Measurements from ENCODE around the gene KRT3. TPM values are rescaled to one million over a fixed set of nuclear protein-coding genes. Genes with fewer than 3 reads are reported as not detected.

KRT3 gene
- total and polyA plus RNA-seq, 9 of the 15 experiments (the other 6 are each of a cell fraction or from before 2014, with no cell fraction given): not detected

GRCh38 chr12:52789637-52790426 lies 6.1 kb downstream of the KRT3 start (continued):
- TF ChIP-seq ZBTB49 (CRISPR knock-in tag; IDR thresholded peaks at IDR 0.05; ENCODE audit: borderline replicate concordance) (no peak), FOXJ2 (tag; IDR thresholded peaks at IDR 0.05) (no peak), MTA1 (IDR thresholded peaks at IDR 0.05; ENCODE audit: borderline replicate concordance) (no peak), ZNF518B (CRISPR knock-in tag; IDR thresholded peaks at IDR 0.05) (no peak), ZNF79 (CRISPR knock-in tag; IDR thresholded peaks at IDR 0.05; ENCODE audit: low read depth) (no peak), NEUROD1 (IDR thresholded peaks at IDR 0.05; ENCODE audit: borderline replicate concordance, low read depth, low read length, partially characterized antibody) (no peak), RBBP5 (IDR thresholded peaks at IDR 0.05; ENCODE audit: borderline replicate concordance, insufficient read depth, low read length, poor library complexity, severe bottlenecking) (peak; percentile 58), SRSF9 (IDR thresholded peaks at IDR 0.05; ENCODE audit: borderline replicate concordance, low read depth, low read length) (no peak), SAFB2 (IDR thresholded peaks at IDR 0.05; ENCODE audit: borderline replicate concordance, low read depth, low read length, severe bottlenecking) (no peak), NRF1 (conservative IDR thresholded peaks at IDR 0.05 in 1 of 2, IDR thresholded peaks at IDR 0.05 in 1 of 2) (peak in 1 of 2 experiments; percentile 42; a peak in 1 of 4 replicates), ATF7 (IDR thresholded peaks at IDR 0.05) (0 out of 2 replicates have a peak, but pooled peaks have one; percentile 24), MXI1 (IDR thresholded peaks at IDR 0.05; ENCODE audit: low read depth, low read length) (no peak), NKRF (IDR thresholded peaks at IDR 0.05; ENCODE audit: borderline replicate concordance) (no peak), SOX6 (IDR thresholded peaks at IDR 0.05) (0 out of 2 replicates have a peak, but pooled peaks have one; percentile 33), TBL1XR1 (IDR thresholded peaks at IDR 0.05; ENCODE audit: low read length in 2 of 2) (no peak), ZNF197 (CRISPR knock-in tag; IDR thresholded peaks at IDR 0.05; ENCODE audit: low read depth) (no peak), HCFC1 (IDR thresholded peaks at IDR 0.05; ENCODE audit: low read depth, low read length) (no peak)
- TF ChIP-seq, protein P1, sequence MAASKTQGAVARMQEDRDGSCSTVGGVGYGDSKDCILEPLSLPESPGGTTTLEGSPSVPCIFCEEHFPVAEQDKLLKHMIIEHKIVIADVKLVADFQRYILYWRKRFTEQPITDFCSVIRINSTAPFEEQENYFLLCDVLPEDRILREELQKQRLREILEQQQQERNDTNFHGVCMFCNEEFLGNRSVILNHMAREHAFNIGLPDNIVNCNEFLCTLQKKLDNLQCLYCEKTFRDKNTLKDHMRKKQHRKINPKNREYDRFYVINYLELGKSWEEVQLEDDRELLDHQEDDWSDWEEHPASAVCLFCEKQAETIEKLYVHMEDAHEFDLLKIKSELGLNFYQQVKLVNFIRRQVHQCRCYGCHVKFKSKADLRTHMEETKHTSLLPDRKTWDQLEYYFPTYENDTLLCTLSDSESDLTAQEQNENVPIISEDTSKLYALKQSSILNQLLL (CRISPR knock-in tag; IDR thresholded peaks at IDR 0.05; ENCODE audit: borderline replicate concordance): no peak
